ENCODE data around the gene MNAT1.

GRCh38 chr14:60922050-60922449 lies 187.5 kb downstream of the MNAT1 start:
- no peak for TF ChIP-seq CTCF (IDR thresholded peaks at IDR 0.05; ENCODE audit: poor library complexity, severe bottlenecking)
- no peak for TF ChIP-seq EP300 (conservative IDR thresholded peaks at IDR 0.05; ENCODE audit: poor library complexity, severe bottlenecking)
- no peak for TF ChIP-seq POLR2AphosphoS5 (IDR thresholded peaks at IDR 0.05)
- no peak for TF ChIP-seq TAF1 (IDR thresholded peaks at IDR 0.05; ENCODE audit: low read depth)
